ENCODE measurements around the gene CCDC74A.
"Not testable (repeated sequence)": the region's sequence is repeated elsewhere in the genome, so short reads cannot be mapped to it uniquely, and the experiment has no call there.

CCDC74A gene

GRCh38 chr2:131527131-131528001 lies at the start of gene CCDC74A:
TSS of gene CCDC74A (plus strand) at chr2:131527888. CDS start at chr2:131527971, 83 bp downstream.
- CTCF ChIA-PET; DNase-seq (ENCODE audit: low read depth, low spot score); POLR2A ChIA-PET: not testable (repeated sequence)
- H3K4me3 ChIP-seq (ENCODE audit: low read depth, low read length), result peak within 1 kb of the TSS; percentile 39

GRCh38 chr2:131478074-131478849 lies 49.4 kb upstream of the CCDC74A start:
- POLR2A ChIA-PET; DNase-seq (ENCODE audit: low read depth, low spot score); H3K4me3 ChIP-seq (ENCODE audit: low read depth, low read length); CTCF ChIA-PET: not testable (repeated sequence)

GRCh38 chr2:131478850-131479461 lies 48.7 kb upstream of the CCDC74A start:
- POLR2A ChIA-PET; DNase-seq (ENCODE audit: low read depth, low spot score); CTCF ChIA-PET; H3K4me3 ChIP-seq (ENCODE audit: low read depth, low read length): not testable (repeated sequence)

GRCh38 chr2:131480351-131480750 lies 47.3 kb upstream of the CCDC74A start:
- H3K4me3 ChIP-seq (ENCODE audit: low read depth, low read length); DNase-seq (ENCODE audit: low read depth, low spot score); POLR2A ChIA-PET: not testable (repeated sequence)
- CTCF ChIA-PET, result interaction anchor here (1.5 kb wide), 1 partner anchor 13 kb away, joined by 17 read pairs; the partner anchor contains the start of gene MZT2A

- POLR2A ChIA-PET; H3K4me3 ChIP-seq (ENCODE audit: low read depth, low read length); DNase-seq (ENCODE audit: low read depth, low spot score): not testable (repeated sequence)
- CTCF ChIA-PET, result interaction anchor here (1.1 kb wide), 1 partner anchor 10 kb away, joined by 6 read pairs; the partner anchor contains the start of gene MZT2A
Measured at GRCh38 chr2:131482506-131483155, 45.1 kb upstream of the CCDC74A start.

GRCh38 chr2:131483981-131484820 lies 43.5 kb upstream of the CCDC74A start:
- DNase-seq (ENCODE audit: low read depth, low spot score); POLR2A ChIA-PET; H3K4me3 ChIP-seq (ENCODE audit: low read depth, low read length): not testable (repeated sequence)
- CTCF ChIA-PET, result interaction anchor here (0.9 kb wide), 1 partner anchor 9 kb away, joined by 3 read pairs; no protein-coding TSS in a partner anchor

- CTCF ChIA-PET, result interaction anchor here (0.9 kb wide), 1 partner anchor 8 kb away, joined by 3 read pairs; no protein-coding TSS in a partner anchor
- H3K4me3 ChIP-seq (ENCODE audit: low read depth, low read length); DNase-seq (ENCODE audit: low read depth, low spot score); POLR2A ChIA-PET: not testable (repeated sequence)
Measured at GRCh38 chr2:131484906-131485460, 42.7 kb upstream of the CCDC74A start.

GRCh38 chr2:131486201-131486902 lies 41.3 kb upstream of the CCDC74A start:
- CTCF ChIA-PET; POLR2A ChIA-PET; H3K4me3 ChIP-seq (ENCODE audit: low read depth, low read length); DNase-seq (ENCODE audit: low read depth, low spot score): not testable (repeated sequence)

- no peak for DNase-seq (ENCODE audit: low read depth, low spot score)
- ChIA-PET CTCF (no interaction called here), POLR2A (no interaction called here)
- no peak for TF ChIP-seq CTCF (IDR thresholded peaks at IDR 0.05; ENCODE audit: insufficient read depth, low read length, missing control alignments)
- no peak overlapping the region for H3K4me3 ChIP-seq (ENCODE audit: low read depth, low read length)
Measured at GRCh38 chr2:131488306-131489205, 39.1 kb upstream of the CCDC74A start.

- CTCF ChIA-PET, result interaction anchor here (1.9 kb wide), 1 partner anchor 8 kb away, joined by 6 read pairs; no protein-coding TSS in a partner anchor
- POLR2A ChIA-PET; DNase-seq (ENCODE audit: low read depth, low spot score): not testable (repeated sequence)
- H3K4me3 ChIP-seq (ENCODE audit: low read depth, low read length), result peak overlapping the region; percentile 56
Measured at GRCh38 chr2:131490616-131491468, 36.8 kb upstream of the CCDC74A start.

- POLR2A ChIA-PET; DNase-seq (ENCODE audit: low read depth, low spot score): not testable (repeated sequence)
- H3K4me3 ChIP-seq (ENCODE audit: low read depth, low read length), result peak overlapping the region; percentile 56
- CTCF ChIA-PET, result interaction anchor here (1.3 to 2.9 kb wide), 6 partner anchors 8 to 78 kb away, joined by 3 to 18 read pairs (median 14); no protein-coding TSS in a partner anchor
Measured at GRCh38 chr2:131491469-131491836, 36.2 kb upstream of the CCDC74A start.

All from AG04449 (cell line).